DMS79 (cell line): ENCODE results near the gene APOB.

Experiments used
- DNase-seq: peaks from one replicate; lab custom pipeline; 2025; lab: John Stamatoyannopoulos, UW

Gene APOB, protein sequence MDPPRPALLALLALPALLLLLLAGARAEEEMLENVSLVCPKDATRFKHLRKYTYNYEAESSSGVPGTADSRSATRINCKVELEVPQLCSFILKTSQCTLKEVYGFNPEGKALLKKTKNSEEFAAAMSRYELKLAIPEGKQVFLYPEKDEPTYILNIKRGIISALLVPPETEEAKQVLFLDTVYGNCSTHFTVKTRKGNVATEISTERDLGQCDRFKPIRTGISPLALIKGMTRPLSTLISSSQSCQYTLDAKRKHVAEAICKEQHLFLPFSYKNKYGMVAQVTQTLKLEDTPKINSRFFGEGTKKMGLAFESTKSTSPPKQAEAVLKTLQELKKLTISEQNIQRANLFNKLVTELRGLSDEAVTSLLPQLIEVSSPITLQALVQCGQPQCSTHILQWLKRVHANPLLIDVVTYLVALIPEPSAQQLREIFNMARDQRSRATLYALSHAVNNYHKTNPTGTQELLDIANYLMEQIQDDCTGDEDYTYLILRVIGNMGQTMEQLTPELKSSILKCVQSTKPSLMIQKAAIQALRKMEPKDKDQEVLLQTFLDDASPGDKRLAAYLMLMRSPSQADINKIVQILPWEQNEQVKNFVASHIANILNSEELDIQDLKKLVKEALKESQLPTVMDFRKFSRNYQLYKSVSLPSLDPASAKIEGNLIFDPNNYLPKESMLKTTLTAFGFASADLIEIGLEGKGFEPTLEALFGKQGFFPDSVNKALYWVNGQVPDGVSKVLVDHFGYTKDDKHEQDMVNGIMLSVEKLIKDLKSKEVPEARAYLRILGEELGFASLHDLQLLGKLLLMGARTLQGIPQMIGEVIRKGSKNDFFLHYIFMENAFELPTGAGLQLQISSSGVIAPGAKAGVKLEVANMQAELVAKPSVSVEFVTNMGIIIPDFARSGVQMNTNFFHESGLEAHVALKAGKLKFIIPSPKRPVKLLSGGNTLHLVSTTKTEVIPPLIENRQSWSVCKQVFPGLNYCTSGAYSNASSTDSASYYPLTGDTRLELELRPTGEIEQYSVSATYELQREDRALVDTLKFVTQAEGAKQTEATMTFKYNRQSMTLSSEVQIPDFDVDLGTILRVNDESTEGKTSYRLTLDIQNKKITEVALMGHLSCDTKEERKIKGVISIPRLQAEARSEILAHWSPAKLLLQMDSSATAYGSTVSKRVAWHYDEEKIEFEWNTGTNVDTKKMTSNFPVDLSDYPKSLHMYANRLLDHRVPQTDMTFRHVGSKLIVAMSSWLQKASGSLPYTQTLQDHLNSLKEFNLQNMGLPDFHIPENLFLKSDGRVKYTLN (N-terminal part only)

DNA sequence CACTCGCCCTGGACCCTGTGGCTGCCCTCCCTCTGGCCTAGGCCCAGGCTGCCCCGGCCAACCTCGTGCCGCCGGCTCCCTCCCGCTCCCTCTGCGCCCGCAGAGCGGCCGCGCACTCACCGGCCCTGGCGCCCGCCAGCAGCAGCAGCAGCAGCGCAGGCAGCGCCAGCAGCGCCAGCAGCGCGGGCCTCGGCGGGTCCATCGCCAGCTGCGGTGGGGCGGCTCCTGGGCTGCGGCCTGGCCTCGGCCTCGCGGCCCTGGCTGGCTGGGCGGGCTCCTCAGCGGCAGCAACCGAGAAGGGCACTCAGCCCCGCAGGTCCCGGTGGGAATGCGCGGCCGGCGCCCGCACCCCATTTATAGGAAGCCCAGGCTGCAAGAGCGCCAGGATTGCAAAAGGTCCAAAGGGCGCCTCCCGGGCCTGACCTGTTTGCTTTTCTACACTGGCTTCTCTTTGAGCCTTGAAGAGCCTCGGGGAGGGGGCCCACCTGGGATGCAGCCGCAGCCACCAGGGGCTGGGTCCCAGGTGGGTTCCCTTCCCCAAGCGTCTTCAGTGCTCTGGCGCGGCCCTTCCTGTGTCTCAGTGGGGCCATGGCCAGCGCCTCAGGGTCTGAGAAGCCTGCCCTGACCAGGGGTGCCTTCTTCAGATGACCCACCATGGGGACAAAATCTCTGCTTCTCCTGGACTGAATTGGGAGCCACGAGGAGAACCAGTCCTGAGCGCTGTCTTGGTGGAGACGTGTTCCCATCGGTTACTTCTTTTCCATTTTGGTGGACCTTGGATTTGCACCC is at the start of gene APOB:
APOB (minus strand) TSS at position 330 of the 789 bp plus-strand sequence; CDS start at position 202, 128 bp downstream.
- DNase-seq, result no peak

DNA sequence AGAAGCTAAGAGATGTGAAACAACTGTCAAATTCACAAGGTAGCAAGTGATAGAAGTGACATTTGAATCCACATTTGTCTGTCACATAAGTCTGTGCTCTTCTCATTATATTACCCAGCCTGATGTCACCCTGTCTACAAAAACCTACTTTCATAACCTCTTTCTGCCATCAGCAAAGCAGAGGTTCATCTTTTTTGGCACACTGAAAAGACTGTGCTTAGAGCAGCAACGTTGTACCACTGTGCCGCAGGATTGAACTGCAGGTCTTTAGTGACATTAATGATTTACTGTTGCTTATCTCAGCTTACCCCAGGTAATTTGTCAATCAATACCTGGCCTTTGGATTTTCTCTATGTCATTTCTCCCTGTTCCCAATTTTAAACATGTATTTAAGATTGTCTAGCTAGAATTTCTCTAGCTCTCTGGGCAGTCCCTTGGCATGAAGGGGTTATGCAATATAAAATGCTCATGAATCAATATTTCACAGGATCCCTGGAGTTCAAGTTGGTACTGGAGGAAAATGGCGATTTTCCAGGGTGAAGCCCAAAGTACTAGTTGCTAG is 48.5 kb upstream of the APOB start:
- no peak for DNase-seq

DNA sequence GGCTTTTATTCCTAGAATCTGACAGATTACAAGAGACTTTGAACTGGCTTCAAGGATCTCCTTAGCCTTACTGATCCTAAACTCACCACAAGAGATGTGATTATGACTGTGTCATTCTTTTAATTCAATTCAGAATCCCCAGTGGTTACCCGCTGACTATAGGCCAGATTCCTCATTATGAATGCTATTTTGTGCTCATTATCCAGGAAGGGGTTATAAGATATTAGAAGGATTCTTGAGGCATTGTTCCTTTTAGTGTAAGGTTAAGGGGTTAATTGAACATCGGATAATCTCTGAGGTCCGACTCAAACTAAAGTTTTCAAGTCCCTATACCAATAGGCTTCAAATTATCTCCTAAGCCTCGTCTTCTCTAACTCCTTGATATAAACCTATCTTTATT is 40.5 kb upstream of the APOB start:
- no peak for DNase-seq

DNA sequence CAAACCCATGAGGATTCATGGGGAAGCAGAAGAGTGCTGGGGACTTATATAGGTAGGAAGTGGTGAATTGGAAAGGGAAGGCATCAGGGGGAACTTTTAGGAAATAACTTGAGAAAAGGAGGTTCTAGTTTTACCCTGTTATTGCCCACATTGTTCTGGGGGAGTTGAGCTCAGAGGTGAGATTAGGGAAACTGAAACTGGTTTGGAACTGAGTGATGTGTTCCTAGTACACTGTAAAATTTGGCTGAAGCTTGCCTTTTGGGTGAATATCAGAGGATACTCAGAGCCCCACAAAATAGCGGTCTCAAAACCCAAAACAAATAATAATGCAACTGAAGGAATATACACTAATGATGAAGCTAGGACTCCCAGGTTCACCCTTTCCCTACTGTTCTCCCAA is 39.6 kb upstream of the APOB start:
- DNase-seq, result no peak

DNA sequence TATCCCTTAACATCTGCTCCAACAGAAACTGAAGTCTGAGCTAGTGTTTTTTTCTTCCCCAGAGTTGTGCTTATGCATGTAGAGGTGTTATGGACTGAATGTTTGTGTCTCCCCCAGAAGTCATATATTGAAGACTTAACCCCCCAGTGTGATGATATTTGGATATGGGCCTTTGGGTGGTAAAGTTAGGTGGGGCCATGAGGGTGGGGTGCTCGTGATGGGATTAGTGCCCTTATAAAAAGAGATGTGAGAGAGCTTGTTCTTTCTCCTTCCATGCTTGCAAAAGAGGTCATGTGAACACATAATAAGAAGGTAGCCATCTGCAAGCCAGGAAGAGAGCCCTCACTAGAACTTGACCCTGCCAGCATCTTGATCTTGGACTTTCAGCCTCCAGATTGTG is 34.4 kb upstream of the APOB start:
- no peak for DNase-seq

DNA sequence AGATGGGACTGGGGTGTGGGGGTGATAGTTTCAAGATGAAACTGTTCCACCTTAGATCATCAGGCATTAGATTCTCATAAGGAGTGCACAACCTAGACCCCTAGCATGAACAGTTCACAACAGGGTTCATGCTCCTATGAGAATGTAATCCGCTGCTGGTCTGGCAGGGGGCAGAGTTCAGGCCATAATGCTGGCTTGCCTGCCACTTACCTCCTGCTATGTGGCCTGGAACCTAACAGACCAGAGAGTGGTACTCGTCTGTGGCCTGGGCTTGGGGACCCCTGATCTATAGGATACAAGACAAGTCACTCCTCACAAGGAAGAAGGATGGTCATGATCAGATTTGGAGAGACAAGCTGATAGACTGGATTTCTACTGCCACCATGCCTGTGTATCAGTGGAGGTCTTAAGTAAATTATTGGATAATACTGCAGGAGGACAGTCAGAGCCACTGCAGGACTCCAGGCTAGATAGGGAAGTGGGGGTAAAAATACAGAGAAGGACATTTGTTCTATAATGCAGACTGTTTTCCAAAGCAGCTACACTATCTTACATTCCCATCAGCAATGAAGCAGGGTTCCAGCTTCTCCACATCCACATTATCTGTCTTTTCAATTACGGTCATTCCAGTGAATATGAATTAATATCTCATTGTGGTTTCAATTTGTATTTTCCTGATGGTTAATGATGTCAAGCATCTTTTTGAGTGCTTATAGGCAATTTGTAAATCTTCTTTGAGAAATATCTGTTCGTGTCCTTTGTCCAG is 28.8 kb upstream of the APOB start:
- DNase-seq, result no peak

DNA sequence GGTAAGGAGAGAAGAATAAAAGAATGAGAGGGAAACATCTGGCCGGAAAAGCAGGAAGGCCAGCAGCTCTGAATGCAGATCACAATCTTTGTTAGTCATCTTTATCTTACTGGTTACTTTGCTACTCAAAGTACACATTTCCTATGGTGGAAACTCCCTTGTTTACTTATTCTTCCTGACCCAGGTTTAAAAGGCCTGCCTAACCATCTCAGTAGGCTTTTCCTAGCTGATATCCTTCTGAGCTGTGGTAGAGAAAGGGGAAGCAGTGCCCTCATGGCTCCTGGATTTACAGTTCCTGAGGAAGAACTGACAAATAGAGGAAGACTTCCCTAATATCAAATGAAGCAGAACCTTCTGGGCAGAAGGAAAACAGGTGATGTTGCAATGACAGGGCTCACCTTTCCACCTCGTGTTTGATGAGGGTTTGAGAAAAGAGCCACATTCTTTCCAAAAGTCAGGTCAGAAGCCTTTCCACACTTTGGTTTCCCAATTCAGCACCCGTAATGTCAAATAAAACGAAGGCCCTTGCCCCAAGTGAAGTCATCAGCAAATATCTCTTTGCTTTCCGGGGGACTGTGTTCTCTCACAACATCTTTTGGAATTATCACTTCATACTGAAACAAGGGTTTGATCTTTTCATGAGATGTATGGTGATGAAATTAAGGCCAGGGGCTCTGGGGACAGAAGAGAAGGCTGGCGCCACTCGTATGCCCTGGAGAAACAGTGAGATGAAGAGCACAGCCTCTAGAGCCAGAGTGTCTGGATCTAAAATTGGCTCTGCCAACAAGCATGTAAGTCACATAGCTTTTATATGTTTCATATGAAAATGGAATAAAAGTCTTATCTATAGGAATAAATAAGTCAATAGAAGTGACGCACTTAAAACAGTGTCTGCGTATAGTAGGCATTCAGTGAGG is 26.7 kb upstream of the APOB start:
- DNase-seq, result no peak

DNA sequence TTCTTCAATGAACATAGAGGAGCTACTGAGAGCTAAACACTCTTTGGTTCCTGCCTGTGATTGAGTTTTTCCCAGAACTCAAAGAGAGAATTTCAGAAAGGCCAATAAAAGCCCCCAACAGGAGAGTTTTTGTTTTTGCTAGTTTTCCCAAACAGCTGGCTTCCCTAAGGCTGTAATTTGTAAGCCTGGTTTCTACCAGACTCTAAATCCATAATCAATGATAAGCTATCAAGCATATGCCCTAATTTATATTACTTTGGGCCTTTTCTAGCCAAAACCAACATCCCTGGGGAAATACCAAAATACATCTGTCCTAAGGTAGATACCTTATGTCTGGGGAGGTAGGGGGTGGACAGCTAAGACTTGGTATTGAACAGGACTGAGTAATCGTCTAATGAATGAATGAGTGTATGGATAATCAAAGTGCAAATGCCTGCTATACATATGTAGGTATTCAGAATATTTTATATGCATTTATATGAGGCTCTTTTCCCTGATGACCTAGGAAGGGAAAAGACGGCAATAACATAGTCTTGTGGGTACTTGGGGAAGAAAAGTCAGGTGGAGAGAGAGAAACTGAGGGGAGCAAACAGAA is 26.0 kb upstream of the APOB start:
- no peak for DNase-seq

DNA sequence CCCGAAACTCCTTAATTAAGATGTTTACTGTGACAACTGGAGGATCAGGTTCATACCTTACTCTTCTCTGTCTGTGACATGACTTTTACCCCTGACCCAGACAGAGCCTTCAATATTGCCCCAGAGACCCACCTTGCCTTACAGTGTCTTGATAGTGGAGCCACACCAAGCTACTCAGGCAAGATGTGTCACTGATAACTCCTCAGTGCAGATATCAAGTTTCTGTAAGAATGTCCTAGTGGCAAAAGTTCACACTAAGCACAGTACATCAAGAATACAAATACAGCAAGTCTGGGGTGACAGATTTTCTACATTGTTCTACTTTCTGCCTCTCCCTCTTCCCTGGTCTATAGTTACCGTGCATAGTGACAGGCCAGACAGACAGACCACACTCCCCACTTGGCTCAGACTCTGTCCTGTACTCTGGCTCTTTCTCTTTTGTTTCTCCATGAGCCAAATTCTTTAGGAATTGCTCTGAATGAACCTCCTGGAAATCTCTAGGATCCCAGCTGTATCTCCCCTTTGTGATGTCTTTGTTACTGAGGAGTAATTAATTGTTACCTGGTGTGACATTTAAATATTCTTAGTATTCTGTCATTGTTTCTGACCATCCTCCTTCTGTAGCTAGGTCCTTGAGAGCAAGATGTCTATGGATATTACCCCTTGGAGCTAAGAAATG is 24.1 kb upstream of the APOB start:
- no peak for DNase-seq

DNA sequence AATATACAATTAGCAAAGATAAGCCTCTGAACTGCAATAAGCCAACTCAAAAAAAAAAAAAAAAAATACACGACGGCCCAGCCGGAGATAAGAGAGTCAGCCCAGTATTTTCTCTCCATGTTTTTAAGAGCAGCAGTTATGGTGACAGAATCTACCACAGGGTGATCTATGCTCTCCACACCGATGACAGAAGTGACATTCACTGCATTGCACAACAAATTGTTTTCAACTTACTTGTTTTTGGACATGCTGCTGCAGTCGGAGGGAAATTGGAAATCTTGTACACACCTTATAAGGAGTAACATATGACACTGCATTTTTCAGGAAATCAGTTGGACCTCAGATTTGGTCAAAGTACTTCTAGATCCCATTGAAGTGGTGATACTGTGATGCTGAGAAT is 23.3 kb upstream of the APOB start:
- DNase-seq, result no peak

DNA sequence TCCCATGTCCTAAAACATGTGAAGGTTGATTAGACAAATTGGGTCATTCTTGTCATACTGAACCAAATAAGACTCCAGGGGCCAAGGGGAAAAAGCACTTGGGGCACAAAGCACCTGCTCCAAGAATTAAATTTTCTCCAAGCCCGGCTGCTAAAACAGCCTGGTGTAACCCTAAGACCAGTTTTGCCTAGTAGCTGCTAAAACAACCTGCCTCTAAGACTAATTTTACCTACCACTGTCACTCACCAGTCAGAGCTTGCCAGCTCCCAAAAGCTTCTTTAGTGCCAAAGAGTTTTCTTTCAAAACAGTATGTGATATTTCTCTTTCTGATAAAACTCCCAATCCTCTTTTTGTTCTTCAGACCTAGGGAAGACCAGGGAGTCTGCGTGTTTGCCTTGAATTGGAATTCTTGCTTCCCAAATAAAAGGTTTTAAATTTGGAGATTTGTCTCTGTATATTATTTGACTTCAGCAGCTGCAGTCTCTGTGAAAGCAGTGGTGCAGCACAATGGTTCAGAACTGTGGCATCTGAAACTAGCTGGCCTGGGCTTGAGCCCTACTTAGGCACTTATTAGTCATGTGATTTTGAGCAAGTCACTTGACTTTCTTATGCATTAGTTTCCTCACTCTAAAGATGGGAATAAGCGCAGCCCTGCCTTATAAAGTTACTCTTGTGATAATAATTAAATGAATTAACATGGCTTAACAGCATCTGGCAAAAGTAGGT is 16.2 kb upstream of the APOB start:
- DNase-seq, result no peak

DNA sequence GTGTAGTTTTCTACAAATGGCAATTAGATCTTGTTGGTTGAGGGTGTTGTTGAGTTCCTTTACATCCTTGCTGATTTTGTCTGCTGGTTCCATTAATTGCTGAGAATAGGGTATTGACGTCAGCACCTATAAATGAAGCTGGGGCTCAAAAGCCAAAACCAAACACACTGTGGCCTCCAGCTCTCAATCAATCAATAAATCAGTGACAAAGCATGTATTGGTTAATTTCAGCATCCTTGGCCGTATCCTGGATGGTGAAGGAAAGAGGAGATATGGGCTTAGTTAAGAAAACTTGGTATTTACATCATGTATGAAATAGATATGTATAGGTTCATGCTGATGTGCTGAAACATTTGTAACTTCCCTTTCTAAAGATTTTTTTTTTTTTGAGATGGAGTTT is 13.2 kb upstream of the APOB start:
- no peak for DNase-seq

DNA sequence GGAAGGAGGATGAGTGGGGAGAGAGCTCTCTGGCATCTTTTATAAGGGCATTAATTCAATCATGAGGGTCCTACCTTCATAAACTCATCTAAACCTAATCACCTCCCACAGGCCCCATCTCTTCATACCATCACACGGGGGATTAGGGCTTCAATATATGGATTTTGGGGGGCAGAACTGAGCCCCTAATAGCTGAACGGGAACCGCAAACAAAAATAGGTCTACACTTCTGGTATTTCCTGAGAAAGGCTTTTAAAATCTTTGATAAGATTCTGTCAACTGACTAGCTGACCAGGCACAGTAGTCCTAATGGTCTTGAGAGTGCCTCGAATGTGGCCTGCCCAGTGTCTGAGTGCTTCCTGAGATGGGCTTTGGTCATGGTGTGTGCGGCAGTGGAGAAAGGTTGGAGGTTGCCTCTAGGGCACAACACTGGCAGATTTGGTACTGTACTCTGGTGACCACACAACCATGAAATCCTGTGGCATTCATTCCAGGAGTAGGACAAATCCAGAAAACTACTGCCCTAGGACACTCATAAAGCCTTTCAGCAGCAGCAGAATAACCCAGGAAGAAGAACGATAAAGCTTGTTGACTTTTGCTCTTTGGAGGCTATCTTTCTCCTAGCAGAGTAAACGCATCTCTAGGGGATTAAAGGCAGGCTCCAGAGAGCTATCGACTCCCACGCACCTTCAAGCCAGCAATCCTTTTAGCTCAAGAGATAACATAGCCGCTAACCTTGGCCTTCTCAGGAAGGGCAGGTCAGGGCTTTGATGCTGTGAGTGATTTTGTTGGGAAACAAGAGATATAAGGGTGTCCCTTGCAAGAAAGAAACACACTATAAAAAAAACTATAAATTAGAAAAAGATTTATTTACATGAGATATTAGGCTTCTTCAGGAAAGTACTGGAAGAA is 12.3 kb upstream of the APOB start:
- DNase-seq, result no peak

DNA sequence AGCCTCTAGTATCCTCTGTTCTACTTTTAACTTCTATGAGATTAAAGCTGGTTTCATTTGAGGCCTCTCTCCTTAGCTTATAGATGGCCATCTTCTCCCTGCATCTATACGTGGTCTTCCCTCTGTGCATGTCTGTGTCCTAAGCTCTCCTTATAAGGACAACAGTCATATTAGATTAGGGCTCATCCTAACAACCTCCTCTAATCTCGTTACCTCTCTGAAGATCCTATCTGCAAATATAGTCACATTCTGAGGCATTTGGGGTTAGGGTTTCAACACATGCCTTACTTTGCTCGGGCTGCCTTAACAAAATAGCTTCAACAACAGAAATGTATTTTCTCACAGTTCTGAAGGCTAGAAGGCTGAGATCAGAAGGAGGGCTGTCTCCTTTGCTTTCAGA is 11.6 kb upstream of the APOB start:
- DNase-seq, result no peak

DNA sequence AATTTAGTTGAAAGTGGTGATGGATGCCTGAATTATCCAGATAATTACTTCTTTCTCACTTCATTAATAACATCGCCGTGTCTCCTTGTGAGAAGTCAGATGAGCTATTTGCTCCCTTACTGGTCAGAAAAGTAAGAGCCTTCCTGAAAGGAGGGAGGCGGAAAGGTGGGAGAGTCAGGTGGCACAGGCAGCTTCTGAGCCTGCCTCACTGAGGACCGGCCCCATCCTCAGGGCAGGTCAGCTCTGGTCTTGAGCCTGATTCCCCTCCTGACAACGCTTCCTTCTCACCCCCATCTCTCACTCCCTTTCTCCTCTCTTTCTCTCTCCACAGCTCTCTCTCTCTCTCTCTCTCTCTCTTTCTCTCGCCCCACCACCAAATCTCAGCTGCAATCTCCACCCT is 10.1 kb upstream of the APOB start:
- no peak for DNase-seq

DNA sequence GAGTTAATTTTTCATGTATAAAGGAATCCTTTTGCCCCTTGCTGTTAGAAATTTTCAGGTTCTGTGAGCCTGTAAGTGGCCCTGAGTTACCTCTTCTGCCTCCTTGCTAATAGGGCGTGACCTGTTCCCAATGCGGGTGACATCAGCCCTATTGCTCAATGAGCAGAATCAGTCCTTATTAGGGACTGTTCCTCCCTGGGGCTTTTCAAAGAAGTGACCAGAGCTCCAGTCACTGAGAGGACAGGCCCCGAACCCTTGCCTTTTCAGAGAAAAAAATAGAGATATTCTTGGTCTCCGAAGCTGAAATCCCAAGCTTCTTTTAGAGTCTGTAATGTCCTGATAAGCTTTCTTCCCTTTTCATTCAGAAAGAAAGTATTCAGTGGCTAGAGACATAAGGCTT is 8.2 kb upstream of the APOB start:
- DNase-seq, result no peak

DNA sequence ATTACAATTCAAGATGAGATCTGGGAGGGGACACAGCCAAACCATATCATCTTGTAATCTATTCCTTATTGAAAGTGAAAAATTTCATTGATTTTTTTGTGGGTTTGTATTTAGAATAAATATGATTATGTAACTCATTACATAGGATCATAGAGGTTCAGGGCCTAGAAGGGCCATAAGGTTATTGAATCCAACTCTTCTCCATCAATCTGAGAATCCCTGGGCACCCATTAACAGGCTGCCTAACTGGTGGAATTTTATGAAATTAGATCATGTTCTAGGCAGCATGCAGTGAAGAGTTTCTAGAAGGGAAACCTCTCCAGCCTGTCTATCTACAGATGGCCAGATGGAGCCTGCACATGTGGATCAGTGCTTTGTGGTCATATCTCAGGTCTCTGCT is 6.3 kb upstream of the APOB start:
- DNase-seq, result no peak
